ENCODE results near the gene KRT71.

DNA sequence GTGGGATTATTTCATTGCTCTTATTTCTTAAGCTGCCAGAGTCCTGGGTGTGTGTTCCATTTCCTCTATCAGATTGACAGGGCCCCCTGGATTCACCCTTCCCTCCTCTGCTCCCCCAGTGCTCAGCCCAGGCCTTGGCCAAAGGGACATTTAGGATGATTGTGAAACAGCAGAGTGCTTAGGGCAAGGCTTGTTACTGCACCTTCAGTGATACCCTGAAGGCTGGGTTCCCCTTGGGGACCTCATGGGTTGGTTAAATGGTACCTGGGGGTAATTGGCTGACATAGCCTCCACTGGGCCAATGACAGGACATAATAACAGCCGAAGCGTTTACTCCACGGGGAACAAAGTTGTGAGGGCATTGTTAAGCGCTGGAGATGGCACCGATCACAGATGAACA is 49.6 kb upstream of the KRT71 start:
- TF ChIP-seq, protein P1, sequence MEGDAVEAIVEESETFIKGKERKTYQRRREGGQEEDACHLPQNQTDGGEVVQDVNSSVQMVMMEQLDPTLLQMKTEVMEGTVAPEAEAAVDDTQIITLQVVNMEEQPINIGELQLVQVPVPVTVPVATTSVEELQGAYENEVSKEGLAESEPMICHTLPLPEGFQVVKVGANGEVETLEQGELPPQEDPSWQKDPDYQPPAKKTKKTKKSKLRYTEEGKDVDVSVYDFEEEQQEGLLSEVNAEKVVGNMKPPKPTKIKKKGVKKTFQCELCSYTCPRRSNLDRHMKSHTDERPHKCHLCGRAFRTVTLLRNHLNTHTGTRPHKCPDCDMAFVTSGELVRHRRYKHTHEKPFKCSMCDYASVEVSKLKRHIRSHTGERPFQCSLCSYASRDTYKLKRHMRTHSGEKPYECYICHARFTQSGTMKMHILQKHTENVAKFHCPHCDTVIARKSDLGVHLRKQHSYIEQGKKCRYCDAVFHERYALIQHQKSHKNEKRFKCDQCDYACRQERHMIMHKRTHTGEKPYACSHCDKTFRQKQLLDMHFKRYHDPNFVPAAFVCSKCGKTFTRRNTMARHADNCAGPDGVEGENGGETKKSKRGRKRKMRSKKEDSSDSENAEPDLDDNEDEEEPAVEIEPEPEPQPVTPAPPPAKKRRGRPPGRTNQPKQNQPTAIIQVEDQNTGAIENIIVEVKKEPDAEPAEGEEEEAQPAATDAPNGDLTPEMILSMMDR (IDR thresholded peaks at IDR 0.05; ENCODE audit: low read depth, low read length): no peak
- TF ChIP-seq POLR2A (IDR thresholded peaks at IDR 0.05; ENCODE audit: extremely low read depth, insufficient read length): no peak
